ENCODE data around the gene MBD5.

Gene MBD5

GRCh38 chr2:148023861-148024260 is 3.0 kb downstream of the MBD5 start:
- DNase-seq: no peak

- DNase-seq: no peak
Measured at GRCh38 chr2:148026573-148026972, 5.7 kb downstream of the MBD5 start.

GRCh38 chr2:148027822-148028221 is 6.9 kb downstream of the MBD5 start:
- DNase-seq: no peak

- no peak for DNase-seq
Measured at GRCh38 chr2:148028781-148029180, 7.9 kb downstream of the MBD5 start.

- DNase-seq: no peak
Measured at GRCh38 chr2:148031152-148031551, 10.3 kb downstream of the MBD5 start.

- no peak for DNase-seq
Measured at GRCh38 chr2:148032215-148032614, 11.3 kb downstream of the MBD5 start.

GRCh38 chr2:148039783-148040182 is 18.9 kb downstream of the MBD5 start:
- no peak for DNase-seq

- DNase-seq: no peak
Measured at GRCh38 chr2:148042219-148042618, 21.3 kb downstream of the MBD5 start.

GRCh38 chr2:148044322-148044721 is 23.4 kb downstream of the MBD5 start:
- DNase-seq: no peak

GRCh38 chr2:148046802-148047201 is 25.9 kb downstream of the MBD5 start:
- DNase-seq: no peak

GRCh38 chr2:148048475-148049221 is 27.8 kb downstream of the MBD5 start:
- DNase-seq: no peak

GRCh38 chr2:148049284-148049683 is 28.4 kb downstream of the MBD5 start:
- DNase-seq: no peak

GRCh38 chr2:148052687-148053086 is 31.8 kb downstream of the MBD5 start:
- DNase-seq: no peak

- no peak for DNase-seq
Measured at GRCh38 chr2:148058641-148059040, 37.8 kb downstream of the MBD5 start.

GRCh38 chr2:148063633-148064032 is 42.7 kb downstream of the MBD5 start:
- DNase-seq: no peak

- DNase-seq: no peak
Measured at GRCh38 chr2:148065936-148066335, 45.0 kb downstream of the MBD5 start.

GRCh38 chr2:148067801-148068200 is 46.9 kb downstream of the MBD5 start:
- DNase-seq: no peak

GRCh38 chr2:148071351-148071750 is 50.5 kb downstream of the MBD5 start:
- DNase-seq: no peak

- no peak for DNase-seq
Measured at GRCh38 chr2:148096012-148096411, 75.1 kb downstream of the MBD5 start.

GRCh38 chr2:148102641-148103040 is 81.8 kb downstream of the MBD5 start:
- no peak for DNase-seq

- DNase-seq: no peak
Measured at GRCh38 chr2:148103946-148104345, 83.1 kb downstream of the MBD5 start.

- DNase-seq: no peak
Measured at GRCh38 chr2:148106331-148106730, 85.4 kb downstream of the MBD5 start.

GRCh38 chr2:148108385-148108784 is 87.5 kb downstream of the MBD5 start:
- DNase-seq: no peak

- no peak for DNase-seq
Measured at GRCh38 chr2:148110184-148110583, 89.3 kb downstream of the MBD5 start.

GRCh38 chr2:148122788-148123187 is 101.9 kb downstream of the MBD5 start:
- DNase-seq: no peak
